ENCODE measurements around the gene TFE3.

The TFE3 gene

DNA sequence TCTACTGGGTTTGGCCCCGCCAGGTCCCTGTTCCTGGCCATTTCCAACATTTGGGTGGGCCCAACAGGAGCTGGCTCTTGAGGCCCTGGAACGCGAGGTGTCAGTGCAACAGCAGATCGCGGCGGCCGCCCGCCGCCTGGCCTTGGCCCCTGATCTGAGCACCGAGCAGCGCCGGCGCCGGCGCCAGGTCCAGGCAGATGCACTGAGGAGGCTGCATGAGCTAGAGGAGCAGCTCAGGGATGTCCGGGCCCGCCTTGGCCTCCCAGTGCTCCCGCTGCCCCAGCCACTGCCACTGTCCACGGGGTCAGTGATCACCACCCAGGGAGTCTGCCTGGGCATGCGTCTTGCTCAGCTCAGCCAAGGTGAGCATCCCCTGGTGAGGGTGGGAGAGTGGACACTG, 21.1 kb upstream of the TFE3 start:
- H3K36me3 ChIP-seq, result no peaks in the 10 kb centered on the region
- H3K4me3 ChIP-seq (ENCODE audit: low read depth, low read length), result no peak overlapping the region
- no peaks in the 10 kb centered on the region for H3K9me3 ChIP-seq
- no peaks in the 10 kb centered on the region for H3K27me3 ChIP-seq
- DNase-seq, result no peak
- H3K4me1 ChIP-seq, result no peaks in the 10 kb centered on the region
- TF ChIP-seq, protein P1, sequence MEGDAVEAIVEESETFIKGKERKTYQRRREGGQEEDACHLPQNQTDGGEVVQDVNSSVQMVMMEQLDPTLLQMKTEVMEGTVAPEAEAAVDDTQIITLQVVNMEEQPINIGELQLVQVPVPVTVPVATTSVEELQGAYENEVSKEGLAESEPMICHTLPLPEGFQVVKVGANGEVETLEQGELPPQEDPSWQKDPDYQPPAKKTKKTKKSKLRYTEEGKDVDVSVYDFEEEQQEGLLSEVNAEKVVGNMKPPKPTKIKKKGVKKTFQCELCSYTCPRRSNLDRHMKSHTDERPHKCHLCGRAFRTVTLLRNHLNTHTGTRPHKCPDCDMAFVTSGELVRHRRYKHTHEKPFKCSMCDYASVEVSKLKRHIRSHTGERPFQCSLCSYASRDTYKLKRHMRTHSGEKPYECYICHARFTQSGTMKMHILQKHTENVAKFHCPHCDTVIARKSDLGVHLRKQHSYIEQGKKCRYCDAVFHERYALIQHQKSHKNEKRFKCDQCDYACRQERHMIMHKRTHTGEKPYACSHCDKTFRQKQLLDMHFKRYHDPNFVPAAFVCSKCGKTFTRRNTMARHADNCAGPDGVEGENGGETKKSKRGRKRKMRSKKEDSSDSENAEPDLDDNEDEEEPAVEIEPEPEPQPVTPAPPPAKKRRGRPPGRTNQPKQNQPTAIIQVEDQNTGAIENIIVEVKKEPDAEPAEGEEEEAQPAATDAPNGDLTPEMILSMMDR (IDR thresholded peaks at IDR 0.05; ENCODE audit: low read depth, low read length), result no peak

DNA sequence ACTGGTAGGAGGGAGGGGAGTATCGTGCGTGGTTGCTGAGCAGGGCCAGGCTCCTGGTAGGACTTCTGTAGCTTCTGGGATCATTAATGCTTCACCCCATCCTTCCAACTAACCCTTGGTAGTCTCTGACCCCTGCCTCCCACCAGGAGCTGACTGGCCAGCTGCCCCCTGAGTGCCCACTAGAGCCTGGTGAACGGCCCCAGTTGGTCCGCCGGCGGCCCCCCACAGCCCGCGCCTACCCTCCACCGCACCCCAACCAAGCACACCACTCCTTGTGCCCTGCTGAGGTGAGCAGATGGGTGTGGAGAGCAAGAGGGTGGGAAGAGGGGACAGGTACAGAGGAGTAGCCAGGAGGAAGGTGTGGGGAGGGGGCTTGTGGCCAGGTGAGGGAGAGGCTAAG, 20.6 kb upstream of the TFE3 start:
- H3K36me3 ChIP-seq, result no peaks in the 10 kb centered on the region
- no peaks in the 10 kb centered on the region for H3K4me1 ChIP-seq
- DNase-seq, result no peak
- TF ChIP-seq, protein P1 (IDR thresholded peaks at IDR 0.05; ENCODE audit: low read depth, low read length), result no peak
- no peak overlapping the region for H3K4me3 ChIP-seq (ENCODE audit: low read depth, low read length)
- H3K27me3 ChIP-seq, result no peaks in the 10 kb centered on the region
- H3K9me3 ChIP-seq, result no peaks in the 10 kb centered on the region

DNA sequence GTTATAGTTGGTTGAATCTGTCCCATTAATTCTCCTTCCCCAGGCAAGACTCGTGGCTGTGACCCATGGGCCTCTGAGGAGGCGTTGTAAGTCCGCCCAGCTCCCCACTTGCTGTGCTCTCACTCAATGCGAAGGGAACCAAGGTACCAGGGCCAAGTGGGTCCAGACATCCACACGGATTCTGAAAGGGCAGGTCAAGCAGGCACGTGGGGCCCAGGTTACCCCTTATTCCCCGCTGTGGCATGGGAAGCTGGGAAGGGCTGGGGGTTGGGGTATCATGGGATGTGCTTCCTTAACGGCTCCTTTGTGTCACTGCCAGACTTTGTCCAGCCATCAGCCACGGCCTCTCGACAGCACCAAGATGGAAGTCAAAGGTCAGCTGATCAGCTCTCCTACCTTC, 18.8 kb upstream of the TFE3 start:
- TF ChIP-seq, protein P1 (IDR thresholded peaks at IDR 0.05; ENCODE audit: low read depth, low read length), result no peak
- Histone ChIP-seq H3K4me3 (ENCODE audit: low read depth, low read length) (no peak overlapping the region), H3K9me3 (no peaks in the 10 kb centered on the region), H3K27me3 (no peaks in the 10 kb centered on the region), H3K4me1 (no peaks in the 10 kb centered on the region), H3K36me3 (no peaks in the 10 kb centered on the region)
- DNase-seq, result no peak

DNA sequence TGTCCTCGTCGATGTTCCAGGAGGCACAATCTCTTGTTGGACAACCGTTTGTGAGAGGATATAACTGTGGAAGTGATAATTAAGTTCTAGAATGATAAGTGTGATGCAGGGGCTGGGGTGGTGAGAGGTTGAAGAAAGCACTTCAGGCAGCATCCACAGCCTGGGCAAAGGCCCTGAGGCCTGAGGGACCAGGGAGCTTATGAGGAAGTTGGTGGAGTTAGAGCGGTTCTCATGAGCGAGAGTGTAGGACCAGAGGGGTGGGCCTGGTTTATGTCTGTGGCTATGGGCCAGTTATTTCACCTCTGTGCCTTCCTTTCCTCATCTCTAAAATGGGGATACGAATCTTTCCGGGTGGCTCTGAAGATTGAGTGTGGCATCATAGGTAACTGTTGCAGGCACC, 18.3 kb upstream of the TFE3 start:
- TF ChIP-seq, protein P1 (IDR thresholded peaks at IDR 0.05; ENCODE audit: low read depth, low read length), result no peak
- no peaks in the 10 kb centered on the region for H3K27me3 ChIP-seq
- no peak for DNase-seq
- H3K36me3 ChIP-seq, result no peaks in the 10 kb centered on the region
- H3K4me3 ChIP-seq (ENCODE audit: low read depth, low read length), result no peak overlapping the region
- no peaks in the 10 kb centered on the region for H3K9me3 ChIP-seq
- H3K4me1 ChIP-seq, result no peaks in the 10 kb centered on the region

DNA sequence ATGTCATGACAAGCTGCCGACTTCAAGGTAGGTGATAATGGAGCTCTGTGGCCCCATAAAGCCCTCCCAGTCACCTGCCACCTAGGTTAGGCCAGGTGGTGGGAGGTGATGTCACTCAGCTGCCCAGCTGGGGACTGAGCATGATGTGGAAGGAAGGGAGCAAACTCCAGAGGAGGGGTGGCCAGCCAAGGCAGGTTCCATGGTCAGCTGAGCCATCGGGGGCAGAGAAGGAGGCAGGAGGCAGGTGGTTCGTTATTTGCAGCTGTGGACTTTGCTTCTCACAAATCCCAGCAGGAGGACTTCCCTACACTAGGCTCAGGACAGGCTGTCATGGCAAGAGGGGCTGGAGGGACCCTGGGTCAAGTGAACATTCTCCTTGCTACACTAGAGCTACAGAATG, 17.8 kb upstream of the TFE3 start:
- H3K4me3 ChIP-seq (ENCODE audit: low read depth, low read length), result no peak overlapping the region
- H3K27me3 ChIP-seq, result no peaks in the 10 kb centered on the region
- H3K36me3 ChIP-seq, result no peaks in the 10 kb centered on the region
- TF ChIP-seq, protein P1 (IDR thresholded peaks at IDR 0.05; ENCODE audit: low read depth, low read length), result no peak
- H3K9me3 ChIP-seq, result no peaks in the 10 kb centered on the region
- DNase-seq, result no peak
- H3K4me1 ChIP-seq, result no peaks in the 10 kb centered on the region

DNA sequence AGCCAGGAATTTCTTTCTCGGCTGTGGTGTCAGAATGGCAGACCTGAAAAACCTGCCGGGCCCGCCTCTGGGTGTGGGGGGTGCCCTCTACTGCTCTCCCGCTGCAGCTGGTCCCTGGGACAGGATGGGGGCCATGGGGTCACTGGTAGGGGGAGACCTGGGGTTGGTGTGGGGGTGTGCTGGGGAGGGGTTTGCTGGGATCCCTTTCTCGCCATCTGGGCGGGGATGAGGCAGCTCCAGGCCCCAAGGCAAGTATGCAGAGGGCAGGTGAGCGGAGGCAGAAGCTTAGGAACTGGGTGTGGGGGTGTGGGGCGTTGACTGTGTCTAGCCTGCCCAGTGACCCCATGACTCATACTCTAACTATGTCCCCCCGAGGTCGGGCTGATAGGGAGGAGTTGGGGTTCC, 16.5 kb upstream of the TFE3 start:
- no peaks in the 10 kb centered on the region for H3K9me3 ChIP-seq
- TF ChIP-seq, protein P1 (IDR thresholded peaks at IDR 0.05; ENCODE audit: low read depth, low read length), result no peak
- DNase-seq, result no peak
- H3K4me3 ChIP-seq (ENCODE audit: low read depth, low read length), result no peak overlapping the region
- H3K4me1 ChIP-seq, result no peaks in the 10 kb centered on the region
- no peaks in the 10 kb centered on the region for H3K36me3 ChIP-seq
- H3K27me3 ChIP-seq, result no peaks in the 10 kb centered on the region

Measured in BE2C (cell line).